Pancreas (tissue), 10 donors: ENCODE results near the gene CHID1. TPM values are rescaled to one million over a fixed set of nuclear protein-coding genes. Genes with fewer than 3 reads are reported as not detected.
A peak's percentile ranks its signal among the peaks of the same experiment; 100 is the strongest.

Experiments used
- ATAC-seq, 4 donors: fragments of 200-7000 bp; cut with Tn5 transposase; one replicate each; pipeline versions ENCODE4 v1.8.0 to v1.9.1; 2020; ENCODE audit warnings: mild to moderate bottlenecking in 4 of 4, moderate library complexity in 4 of 4
- DNase-seq, 6 donors: peaks; one replicate each; pipeline ENCODE4 v3.0.0-alpha.2; 2020
- FAIRE-seq: peaks from 2 replicates; lab custom pipeline; 2012; peaks lifted over from hg19 to GRCh38; lab: Jason Lieb, UNC
- H3K27ac ChIP-seq, 4 donors: fragments of 200-600 bp; sonication (generic); 1 replicate in 3 of 4; 2 replicates in 1 of 4; pipeline versions ENCODE4 v1.5.0 to v1.8.0; 2020
- H3K27me3 ChIP-seq, 4 donors: fragments of 200-600 bp; one replicate each; pipeline ENCODE4 v1.8.0; 2021
- H3K36me3 ChIP-seq, 3 donors: fragments of 200-600 bp; sonication (generic) in 1 of 3; one replicate each; pipeline versions ENCODE4 v1.5.0 to v1.8.0; 2020 to 2021
- H3K4me1 ChIP-seq, 3 donors: fragments of 200-600 bp; one replicate each; pipeline ENCODE4 v1.8.0; 2021
- H3K4me3 ChIP-seq, 4 donors: fragments of 200-600 bp; sonication (generic) in 2 of 4; one replicate each; pipeline versions ENCODE4 v1.5.0 to v1.8.0; 2020 to 2021
- H3K9me3 ChIP-seq, 4 donors: fragments of 200-600 bp; one replicate each; pipeline ENCODE4 v1.8.0; 2021
- WGBS, 2 donors: extraction: QIAGEN DNeasy Blood & Tissue Kit; methylation state at CpG; one replicate each; pipeline ENCODE4 v1.1.7; 2013; 5-methylcytosine and 5-hydroxymethylcytosine counted together
- intact Hi-C, 3 donors: fragments of 100-400 bp; cut with DNase I; formaldehyde crosslinking; loops; one replicate each; pipeline versions ENCODE4 v1.11.1 to v1.14.2; 2022
- polyA plus RNA-seq, 2 donors: library from polyadenylated mRNA; stranded (reverse); fragments of 200-250 nt; gene quantifications; one replicate each; pipeline ENCODE4 v1.2.3, GENCODE V29; 2013
- total RNA-seq, 6 donors: library from RNA; stranded (reverse); fragmentation: NEBNext Ultra II Directional in 4 of 6; extraction: Animal tissue kit (Norgen Biotek cat#: 25700) in 4 of 6; gene quantifications; one replicate each; pipeline versions ENCODE4 v1.2.1 to v1.2.4, GENCODE V29; 2021 to 2023
- TF ChIP-seq, protein P1 (sequence below), 4 donors: fragments of 200-600 bp; sonication (generic) in 3 of 4; IDR thresholded peaks; one replicate each; pipeline versions ENCODE4 v1.5.0 to v1.8.0; 2021; ENCODE audit warnings: antibody characterized with exemption in 4 of 4
- donor health status: healthy with polysubstance abuse.
- donor health status: DM: no; HTN: no; CAD: no; lungs with moderate emphysema.
- donor health status: DM: no; HTN: no; CAD: no.
- donor health status: control.
- donor health status: control.
- donor health status: Bipolar disorder and iron deficiency.
- donor health status: DM: yes; HTN: yes; CAD: no.
- donor health status: DM: no; HTN: no; CAD: no.
- donor health status: DM: no; HTN: no; CAD: no.
- donor health status: DM: yes; HTN: yes; CAD: no.

Gene CHID1
- total and polyA plus RNA-seq, 8 donors = 41.7 to 86.0 (median 62.1) TPM

DNA sequence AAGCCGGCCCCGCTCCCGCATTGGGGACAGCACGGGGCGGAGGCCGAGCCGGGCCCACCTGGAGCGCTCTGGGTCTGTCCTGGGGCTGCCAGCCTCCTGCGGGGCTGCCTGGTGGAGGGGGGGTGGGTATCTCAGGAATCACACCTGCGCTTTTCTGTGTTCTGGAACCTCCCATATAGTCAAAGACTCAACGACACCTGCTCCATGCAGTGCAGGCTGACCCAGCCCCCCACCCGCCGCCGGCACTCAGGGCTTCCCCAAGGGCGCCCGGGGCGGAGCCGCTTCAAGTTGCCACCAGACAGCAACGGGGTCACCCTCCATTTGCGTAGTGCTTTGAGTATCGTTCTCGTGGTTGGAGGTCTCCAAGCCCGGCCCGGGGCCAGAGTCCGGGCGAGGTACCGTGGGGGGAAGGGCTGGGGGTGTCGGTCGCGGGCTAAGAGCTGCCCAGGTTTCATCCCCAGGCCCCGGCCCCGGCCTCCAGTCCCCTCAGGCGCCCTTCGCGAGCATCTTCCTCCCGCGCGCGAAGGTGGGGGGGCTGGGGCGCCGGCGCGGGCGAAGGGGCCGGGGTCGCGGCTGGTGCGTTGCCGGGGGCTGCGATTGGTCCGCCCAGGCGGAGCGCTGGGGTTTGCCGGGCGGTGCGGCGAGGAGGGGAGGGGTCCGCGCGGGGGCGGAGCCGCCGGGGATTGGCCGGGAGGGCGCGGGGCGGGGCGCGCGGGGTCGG, 61.3 kb downstream of the CHID1 start:
- peak overlapping the region in 2 of 4 donors; percentile 31 to 48 for H3K4me3 ChIP-seq
- peaks cover under 1 to 19% (median 17%) of the 10 kb centered on the region in 3 donors for H3K4me1 ChIP-seq
- intact Hi-C loops = loop anchor here in 1 of 3 donors (5.0 kb wide), 1 partner anchor 203 kb away; no protein-coding TSS in a partner anchor
- peak in 1 of 6 donors; percentile 35 for DNase-seq
- H3K36me3 ChIP-seq = no peaks in the 10 kb centered on the region
- H3K27me3 ChIP-seq = no peaks in the 10 kb centered on the region
- no peak overlapping the region for H3K27ac ChIP-seq
- WGBS, 2 donors = 7 to 9% methylated on average over 39 to 71 of the region's 71 CpGs
- H3K9me3 ChIP-seq = no peaks in the 10 kb centered on the region
- ATAC-seq = peak in 3 of 4 donors; percentile 5 to 22 (median 5)
- TF ChIP-seq, protein P1, sequence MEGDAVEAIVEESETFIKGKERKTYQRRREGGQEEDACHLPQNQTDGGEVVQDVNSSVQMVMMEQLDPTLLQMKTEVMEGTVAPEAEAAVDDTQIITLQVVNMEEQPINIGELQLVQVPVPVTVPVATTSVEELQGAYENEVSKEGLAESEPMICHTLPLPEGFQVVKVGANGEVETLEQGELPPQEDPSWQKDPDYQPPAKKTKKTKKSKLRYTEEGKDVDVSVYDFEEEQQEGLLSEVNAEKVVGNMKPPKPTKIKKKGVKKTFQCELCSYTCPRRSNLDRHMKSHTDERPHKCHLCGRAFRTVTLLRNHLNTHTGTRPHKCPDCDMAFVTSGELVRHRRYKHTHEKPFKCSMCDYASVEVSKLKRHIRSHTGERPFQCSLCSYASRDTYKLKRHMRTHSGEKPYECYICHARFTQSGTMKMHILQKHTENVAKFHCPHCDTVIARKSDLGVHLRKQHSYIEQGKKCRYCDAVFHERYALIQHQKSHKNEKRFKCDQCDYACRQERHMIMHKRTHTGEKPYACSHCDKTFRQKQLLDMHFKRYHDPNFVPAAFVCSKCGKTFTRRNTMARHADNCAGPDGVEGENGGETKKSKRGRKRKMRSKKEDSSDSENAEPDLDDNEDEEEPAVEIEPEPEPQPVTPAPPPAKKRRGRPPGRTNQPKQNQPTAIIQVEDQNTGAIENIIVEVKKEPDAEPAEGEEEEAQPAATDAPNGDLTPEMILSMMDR (IDR thresholded peaks at IDR 0.05) = no peak
- no peak for FAIRE-seq

GRCh38 chr11:848380-848931, 62.2 kb downstream of the CHID1 start:
- intact Hi-C loops = loop anchor here in 1 of 3 donors (5.0 kb wide), 1 partner anchor 204 kb away; no protein-coding TSS in a partner anchor
- no peak overlapping the region for H3K4me3 ChIP-seq
- DNase-seq = peak in 3 of 6 donors; percentile 61 to 83 (median 73)
- H3K9me3 ChIP-seq = no peaks in the 10 kb centered on the region
- FAIRE-seq = no peak
- TF ChIP-seq, protein P1 (IDR thresholded peaks at IDR 0.05) = peak; percentile 86 to 95 (median 92)
- no peaks in the 10 kb centered on the region for H3K27me3 ChIP-seq
- peak; percentile 19 to 56 (median 54) for ATAC-seq
- no peaks in the 10 kb centered on the region for H3K36me3 ChIP-seq
- H3K27ac ChIP-seq = no peak overlapping the region
- WGBS, 2 donors = 32 to 42% methylated on average over 12 to 14 of the region's 14 CpGs
- peaks cover 4 to 26% (median 25%) of the 10 kb centered on the region in 3 donors for H3K4me1 ChIP-seq

- Histone ChIP-seq H3K36me3 (no peaks in the 10 kb centered on the region), H3K4me1 (peaks cover 4 to 26% (median 26%) of the 10 kb centered on the region in 3 donors), H3K9me3 (no peaks in the 10 kb centered on the region), H3K27me3 (no peaks in the 10 kb centered on the region), H3K4me3 (no peak overlapping the region), H3K27ac (no peak overlapping the region)
- ATAC-seq = no peak
- intact Hi-C loops = loop anchor here in 2 of 3 donors (2.0 to 5.0 kb wide), 2 partner anchors 203 to 204 kb away; no protein-coding TSS in a partner anchor
- DNase-seq = no peak
- FAIRE-seq = no peak
- TF ChIP-seq, protein P1 (IDR thresholded peaks at IDR 0.05) = no peak
- WGBS, 2 donors = 67 to 70% methylated on average over 10 to 18 of the region's 18 CpGs
These were observed 62.7 kb downstream of the CHID1 start for GRCh38 chr11:847876-848275.

DNA sequence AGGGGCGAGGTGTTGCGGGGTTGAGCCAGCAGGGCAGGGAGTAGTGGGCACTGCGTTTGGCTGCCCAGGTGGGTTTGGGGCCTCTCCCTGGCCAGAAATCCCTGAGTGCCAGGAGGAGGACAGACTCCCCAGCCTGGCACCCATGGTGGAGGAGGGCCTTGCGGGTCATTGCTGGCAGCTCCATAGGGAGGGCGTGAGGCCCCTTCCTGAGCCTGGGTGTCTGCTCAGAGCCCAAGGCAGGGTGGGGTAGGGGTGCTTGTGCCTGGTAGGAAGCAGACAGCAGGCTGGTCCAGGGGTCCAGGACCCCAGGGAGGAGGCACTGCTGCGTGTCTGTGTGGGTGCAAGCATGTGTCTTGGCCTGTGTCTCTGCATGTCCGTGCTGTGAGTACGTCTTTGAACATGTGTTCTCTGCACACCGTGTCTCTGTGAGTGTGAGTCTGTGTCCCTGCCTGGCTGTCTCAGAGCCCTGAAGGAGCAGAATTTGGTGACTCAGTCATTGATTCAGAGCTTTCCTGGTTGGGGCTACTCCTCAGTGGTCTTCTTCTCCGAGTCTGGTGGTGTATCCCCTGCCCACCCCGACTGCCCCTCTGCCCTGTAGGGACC, 64.0 kb downstream of the CHID1 start:
- peaks cover 4 to 26% (median 26%) of the 10 kb centered on the region in 3 donors for H3K4me1 ChIP-seq
- H3K4me3 ChIP-seq = no peak overlapping the region
- H3K9me3 ChIP-seq = no peaks in the 10 kb centered on the region
- intact Hi-C loops = loop anchor here in 2 of 3 donors (2.0 to 5.0 kb wide), 2 partner anchors 204 to 206 kb away; no protein-coding TSS in a partner anchor
- ATAC-seq (no peak), FAIRE-seq (no peak), DNase-seq (no peak)
- no peak overlapping the region for H3K27ac ChIP-seq
- H3K36me3 ChIP-seq = no peaks in the 10 kb centered on the region
- TF ChIP-seq, protein P1 (IDR thresholded peaks at IDR 0.05) = no peak
- H3K27me3 ChIP-seq = no peaks in the 10 kb centered on the region
- 79 to 81% methylated on average over 11 of the region's 11 CpGs for WGBS, 2 donors
